B cell (primary cell): Measurements from ENCODE around the gene CAT.
"Not testable (repeated sequence)": the region's sequence is repeated elsewhere in the genome, so short reads cannot be mapped to it uniquely, and the experiment has no call there.

ENCODE experiments used
- CTCF ChIP-seq: fragments of 200-600 bp; IDR thresholded peaks from one replicate; pipeline ENCODE4 v1.8.0; 2022; ENCODE audit warnings: antibody characterized with exemption, mild to moderate bottlenecking
- EZH2 ChIP-seq: IDR thresholded peaks from 2 replicates; pipeline ENCODE4 v1.6.1; 2012; ENCODE audit warnings: borderline replicate concordance, low read depth, mild to moderate bottlenecking, moderate library complexity, low read length; ENCODE audit not compliant: insufficient read depth, poor library complexity, severe bottlenecking

- not testable (repeated sequence) for TF ChIP-seq CTCF, EZH2
Measured at GRCh38 chr11:34424826-34425225, 13.9 kb upstream of the CAT start.
